AG09319 (cell line): Measurements from ENCODE around the gene CLDN20.

Experiments used
- DNase-seq: peaks from one replicate; pipeline ENCODE4 v3.0.0-alpha.2; 2010; ENCODE audit warnings: low read depth; ENCODE audit errors: extremely low read depth
- CTCF ChIP-seq: IDR thresholded peaks from 2 replicates; pipeline ENCODE4 v1.5.1; 2011; ENCODE audit warnings: low read depth, mild to moderate bottlenecking, inconsistent platforms, low read length, moderate library complexity

The CLDN20 gene

GRCh38 chr6:155313602-155314091 is 49.8 kb downstream of the CLDN20 start:
- no peak for TF ChIP-seq CTCF
- DNase-seq = no peak

GRCh38 chr6:155314092-155314772 is 50.4 kb downstream of the CLDN20 start, which contains the start of gene TFB1M:
Gene TFB1M (minus strand): TSS chr6:155314484. CDS start chr6:155314428, 56 bp downstream.
- no peak for TF ChIP-seq CTCF

GRCh38 chr6:155314773-155315515 is 51.1 kb downstream of the CLDN20 start:
- DNase-seq = peak; percentile 59
- no peak for TF ChIP-seq CTCF

More at GRCh38 chr6:155314092-155314772, 50.4 kb downstream of the CLDN20 start, which contains the start of gene TFB1M:
- peak; percentile 97 for DNase-seq

GRCh38 chr6:155315516-155315871 is 51.7 kb downstream of the CLDN20 start:
- TF ChIP-seq CTCF = no peak
- no peak for DNase-seq

GRCh38 chr6:155316419-155316818 is 52.6 kb downstream of the CLDN20 start:
- no peak for TF ChIP-seq CTCF
- no peak for DNase-seq

- peak; percentile 26 for TF ChIP-seq CTCF
- DNase-seq = no peak
These were observed 53.4 kb downstream of the CLDN20 start for GRCh38 chr6:155317186-155317585.

DNA sequence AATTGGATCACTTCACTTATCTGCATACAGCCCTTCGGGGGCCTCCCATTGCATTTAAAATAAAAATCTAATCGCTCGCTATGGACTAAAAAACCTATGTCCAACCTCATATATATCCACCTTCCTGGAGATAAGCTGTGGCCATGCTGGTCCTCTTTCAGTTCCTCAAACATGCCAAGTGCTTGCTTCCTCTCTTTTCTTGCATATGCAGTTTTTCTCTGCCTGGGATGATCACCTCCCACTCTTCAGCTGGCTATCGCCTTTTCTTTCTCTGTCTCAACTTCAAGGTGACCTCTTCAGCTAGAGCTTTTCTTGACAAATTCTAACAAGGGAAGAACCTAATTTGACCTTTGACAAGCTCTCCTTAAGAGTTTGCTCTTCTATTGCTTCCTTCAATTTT is 56.1 kb downstream of the CLDN20 start:
- TF ChIP-seq CTCF = no peak
- no peak for DNase-seq
